Measurements from ENCODE around the gene ADAMTSL1. TPM values are rescaled to one million over a fixed set of nuclear protein-coding genes. Genes with fewer than 3 reads are reported as not detected.
A peak's percentile ranks its signal among the peaks of the same experiment; 100 is the strongest.

ADAMTSL1 gene
- total RNA-seq, 1 experiment from 2014 or later = 25.5 TPM

GRCh38 chr9:18555105-18555883, 81.3 kb downstream of the ADAMTSL1 start:
- DNase-seq (ENCODE audit: low spot score) = no peak

DNA sequence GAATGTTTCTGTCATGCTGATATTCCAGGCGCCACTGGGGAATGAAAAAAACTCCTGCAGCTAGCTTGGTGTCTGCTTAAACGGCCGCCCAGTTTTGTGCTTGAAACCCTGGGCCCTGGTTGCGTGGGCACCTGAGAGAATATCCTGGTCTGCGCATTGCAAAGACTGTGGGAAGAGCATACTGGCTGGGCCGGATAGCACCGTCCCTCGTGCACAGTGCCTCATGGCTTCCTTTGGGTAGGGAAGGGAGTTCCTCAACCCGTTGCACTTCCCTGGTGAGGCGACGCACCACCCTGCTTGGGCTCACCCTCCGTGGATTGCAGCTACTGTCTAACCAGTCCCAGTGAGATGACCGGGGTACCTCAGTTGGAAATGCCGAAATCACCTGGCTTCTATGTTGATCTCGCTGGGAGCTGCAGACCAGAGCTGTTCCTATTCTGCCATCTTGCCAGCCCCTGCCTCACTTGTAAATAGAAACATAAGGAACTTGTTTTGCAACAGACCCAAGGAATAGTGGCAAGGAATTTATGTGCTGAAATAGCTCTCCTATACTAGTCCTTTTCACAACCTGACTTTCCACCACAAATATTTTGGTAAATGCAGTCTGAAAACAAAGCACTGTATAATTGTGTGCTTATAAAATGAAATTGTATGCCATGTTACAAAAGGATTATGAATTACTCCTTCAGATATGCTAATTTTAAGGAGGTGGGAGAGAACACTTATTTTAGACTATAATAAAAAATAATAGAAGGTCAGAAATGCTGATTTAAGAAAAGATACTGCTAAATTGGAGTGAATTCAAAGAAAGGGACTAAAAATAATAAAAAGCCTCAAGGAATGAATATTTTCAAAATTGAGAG, 90.3 kb downstream of the ADAMTSL1 start:
- DNase-seq (ENCODE audit: low spot score) = no peak

DNA sequence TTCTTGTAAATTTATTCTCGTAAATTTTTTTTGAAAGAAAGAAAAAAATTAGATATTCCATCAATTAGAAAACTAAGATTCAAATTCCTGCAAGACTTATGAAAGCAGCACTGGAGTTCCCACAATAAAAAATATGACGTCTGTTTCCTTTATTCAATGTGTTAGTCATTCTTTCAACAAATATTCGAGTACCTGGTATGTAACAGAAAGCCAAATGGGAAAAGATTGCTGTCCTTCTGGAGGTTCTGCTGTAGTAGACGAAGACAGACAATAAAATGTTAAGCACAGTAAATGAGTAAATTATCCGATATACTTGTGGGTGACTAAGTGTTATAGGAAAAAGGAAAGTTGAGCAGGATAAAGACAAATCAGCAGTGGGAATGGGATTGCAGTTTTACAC, 92.2 kb downstream of the ADAMTSL1 start:
- DNase-seq (ENCODE audit: low spot score) = peak; percentile 5

- no peak for DNase-seq (ENCODE audit: low spot score)
Observed at GRCh38 chr9:18568973-18569372, 95.0 kb downstream of the ADAMTSL1 start.

- no peak for DNase-seq (ENCODE audit: low spot score)
Observed at GRCh38 chr9:18569941-18570630, 96.1 kb downstream of the ADAMTSL1 start.

DNA sequence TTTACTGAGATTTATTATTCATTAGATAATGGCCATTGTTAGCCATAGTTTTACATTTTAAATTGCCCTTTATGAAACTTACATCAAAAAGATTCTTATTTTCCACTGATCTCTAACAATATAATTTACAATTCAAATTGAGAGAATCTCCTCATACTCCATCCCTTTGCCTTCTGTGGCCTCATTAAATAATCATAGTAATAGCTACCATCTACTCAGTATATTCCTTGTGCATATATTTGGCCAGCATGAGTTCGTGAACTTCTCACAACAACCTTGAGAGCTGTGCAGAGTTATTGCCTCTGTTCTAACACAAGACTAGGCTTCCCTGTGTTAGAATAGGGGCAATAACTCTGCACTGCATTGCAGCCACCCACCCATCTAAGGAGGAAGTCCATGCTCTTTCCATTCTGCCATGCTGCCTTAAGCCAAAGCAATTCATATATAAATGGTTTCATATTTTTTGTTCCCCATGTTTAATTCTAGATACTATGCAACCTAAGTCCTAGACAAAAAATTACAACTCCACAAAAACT, 99.1 kb downstream of the ADAMTSL1 start:
- DNase-seq (ENCODE audit: low spot score) = no peak

GRCh38 chr9:18575686-18576085, 101.7 kb downstream of the ADAMTSL1 start:
- no peak for DNase-seq (ENCODE audit: low spot score)

- DNase-seq (ENCODE audit: low spot score) = no peak
Observed at GRCh38 chr9:18579536-18579935, 105.6 kb downstream of the ADAMTSL1 start.

- DNase-seq (ENCODE audit: low spot score) = no peak
Observed at GRCh38 chr9:18580151-18580550, 106.2 kb downstream of the ADAMTSL1 start.

GRCh38 chr9:18585996-18586395, 112.0 kb downstream of the ADAMTSL1 start:
- no peak for DNase-seq (ENCODE audit: low spot score)

GRCh38 chr9:18588002-18588401, 114.0 kb downstream of the ADAMTSL1 start:
- DNase-seq (ENCODE audit: low spot score) = no peak

- DNase-seq (ENCODE audit: low spot score) = no peak
Observed at GRCh38 chr9:18591261-18591660, 117.3 kb downstream of the ADAMTSL1 start.

GRCh38 chr9:18594837-18595236, 120.9 kb downstream of the ADAMTSL1 start:
- no peak for DNase-seq (ENCODE audit: low spot score)

GRCh38 chr9:18595597-18595996, 121.6 kb downstream of the ADAMTSL1 start:
- no peak for DNase-seq (ENCODE audit: low spot score)

GRCh38 chr9:18596920-18597319, 123.0 kb downstream of the ADAMTSL1 start:
- DNase-seq (ENCODE audit: low spot score) = no peak

- no peak for DNase-seq (ENCODE audit: low spot score)
Observed at GRCh38 chr9:18598969-18599368, 125.0 kb downstream of the ADAMTSL1 start.

- no peak for DNase-seq (ENCODE audit: low spot score)
Observed at GRCh38 chr9:18601026-18601425, 127.1 kb downstream of the ADAMTSL1 start.

DNA sequence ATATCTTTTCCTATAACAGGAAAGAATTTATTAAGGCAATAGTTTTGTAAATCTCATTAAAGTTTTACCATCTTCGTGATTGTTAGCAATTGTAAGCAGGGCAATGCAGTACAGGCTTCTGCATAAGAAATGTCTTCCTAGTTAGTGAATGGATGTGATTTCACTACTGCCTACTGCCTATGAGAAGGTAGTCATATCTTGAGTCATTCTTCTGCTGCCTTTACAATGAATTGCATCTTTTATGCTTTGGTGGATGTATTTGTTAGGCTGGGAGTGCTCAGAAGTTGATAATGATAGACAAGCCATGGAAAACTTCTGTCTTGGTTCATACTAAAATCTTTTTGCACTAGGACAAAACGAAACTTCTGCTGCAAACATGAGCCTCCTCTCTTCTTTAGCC, 128.0 kb downstream of the ADAMTSL1 start:
- no peak for DNase-seq (ENCODE audit: low spot score)

DNA sequence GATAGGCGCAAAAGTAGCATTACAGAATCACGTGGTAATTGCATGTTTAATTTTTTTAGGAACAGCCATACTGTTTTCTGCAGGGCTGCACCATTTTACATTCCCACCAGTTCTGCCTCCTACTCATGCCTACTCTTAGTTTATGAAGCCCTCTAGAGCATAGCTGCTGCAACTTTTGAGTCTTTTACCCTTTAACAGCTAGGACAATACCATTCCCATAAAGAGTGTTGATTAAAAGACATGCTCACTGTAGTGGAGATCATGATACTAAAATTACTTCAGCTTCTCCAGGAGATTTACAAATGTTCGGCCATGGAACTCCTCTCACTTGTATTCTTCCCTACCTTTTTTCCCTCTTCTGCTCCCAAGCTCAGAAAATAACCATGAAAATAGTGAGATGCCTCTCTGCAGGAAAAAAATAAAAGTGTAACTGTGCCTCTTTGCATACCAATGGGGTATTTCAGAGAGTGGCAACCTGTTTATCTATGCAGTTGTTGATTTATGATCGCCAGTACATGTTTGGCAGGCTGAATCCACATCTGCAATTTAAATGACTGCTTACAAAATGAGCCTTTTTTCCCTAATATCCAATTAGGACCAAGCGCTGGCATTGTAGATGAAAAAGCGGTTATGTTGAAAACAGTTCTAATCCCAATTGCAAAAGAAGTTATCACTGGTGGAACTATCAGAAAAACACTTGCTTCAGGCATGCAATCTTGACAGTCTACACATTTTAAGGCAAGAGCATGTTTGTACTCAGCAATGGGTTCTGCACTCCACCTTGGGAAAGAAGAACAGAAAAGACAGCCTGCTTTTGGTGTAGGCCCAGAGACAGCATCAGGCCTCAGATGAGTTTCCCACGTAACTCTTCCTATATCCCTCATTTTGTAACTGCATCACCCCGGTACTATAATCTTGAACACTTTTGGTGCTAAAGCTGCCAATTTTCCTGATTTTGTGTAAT, 131.1 kb downstream of the ADAMTSL1 start:
- no peak for DNase-seq (ENCODE audit: low spot score)

DNA sequence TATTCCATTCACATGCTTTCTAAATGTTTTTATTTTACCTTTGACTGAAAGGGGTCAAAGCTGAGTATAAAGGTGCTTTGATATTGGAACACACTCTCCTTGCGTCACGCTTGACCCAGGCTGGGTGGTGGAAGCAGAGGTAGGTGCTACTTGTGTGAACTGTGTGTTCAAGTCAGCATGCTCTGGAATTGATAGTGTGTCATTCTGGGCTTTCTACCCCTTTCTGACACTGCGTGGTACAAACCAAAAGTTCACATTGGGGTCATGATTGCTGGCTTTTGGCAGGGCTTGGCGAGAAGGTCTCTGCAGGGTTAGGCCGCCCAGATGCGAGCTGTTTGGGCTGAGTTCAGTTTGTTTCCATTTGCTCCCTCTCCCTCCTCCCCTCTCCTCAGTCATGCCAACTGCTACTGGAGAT, 131.8 kb downstream of the ADAMTSL1 start:
- peak; percentile 66 for DNase-seq (ENCODE audit: low spot score)

DNA sequence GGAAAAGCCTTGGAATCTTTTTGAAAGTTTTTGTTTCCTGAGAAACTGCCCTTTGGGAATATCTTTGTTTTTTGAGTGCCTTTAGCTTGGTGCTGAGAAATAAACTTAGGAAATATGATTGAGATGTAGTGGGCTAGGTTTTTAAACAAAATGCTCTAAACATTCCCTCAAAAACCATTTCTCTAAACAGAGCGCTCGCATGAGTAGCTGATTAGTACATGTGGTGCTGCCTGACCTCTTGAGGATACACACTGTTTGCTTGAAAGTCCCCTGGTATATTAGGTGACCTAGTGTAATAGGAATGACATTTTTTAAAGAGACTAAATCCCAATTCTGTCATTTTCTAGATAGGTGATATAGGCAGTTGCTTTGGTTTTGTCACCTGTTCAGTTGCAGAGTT, 132.3 kb downstream of the ADAMTSL1 start:
- peak; percentile 65 for DNase-seq (ENCODE audit: low spot score)

All from H4 (cell line).